IMR-90 (cell line): Measurements from ENCODE around the gene PTCD2. TPM values are rescaled to one million over a fixed set of nuclear protein-coding genes. Genes with fewer than 3 reads are reported as not detected.

ENCODE experiments used
- ATAC-seq: fragments of 200-7000 bp; cut with Tn5 transposase; 2 replicates; pipeline ENCODE4 v1.9.1; 2020; ENCODE audit warnings: low read depth, mild to moderate bottlenecking, moderate library complexity
- BruUV-seq: library from RNA; stranded (reverse); fragments of 400-500 nt; replicated peaks from 2 replicates; lab custom pipeline; 2021; lab: Mats Ljungman, UMichigan
- CTCF ChIA-PET: fragments of 300-600 bp; formaldehyde crosslinking; extraction: SDS; loops from one replicate; lab custom pipeline; 2021; ENCODE audit warnings: antibody characterized with exemption; lab: Yijun Ruan, JAX
- POLR2A ChIA-PET: fragments of 300-600 bp; sonication (Branson Sonifier 250); formaldehyde crosslinking; loops from one replicate; lab custom pipeline; 2022; ENCODE audit warnings: antibody characterized with exemption; ENCODE audit not compliant: unreplicated experiment; lab: Charles Lee
- DNase-seq: peaks from one replicate; pipeline ENCODE4 v3.0.0; 2013
- H2AFZ ChIP-seq: replicated peaks from 2 replicates; pipeline ENCODE3; 2013; ENCODE audit warnings: low read length, mild to moderate bottlenecking; ENCODE audit not compliant: poor library complexity
- H2AK5ac ChIP-seq: 2 replicates; pipeline ENCODE4 v1.6.1; 2013; ENCODE audit warnings: low read depth, low read length, inconsistent platforms
- H2AK9ac ChIP-seq: replicated peaks from 2 replicates; pipeline ENCODE3; 2013; ENCODE audit warnings: mild to moderate bottlenecking, low read depth, low read length, moderate library complexity; ENCODE audit not compliant: poor library complexity
- H2BK120ac ChIP-seq: 2 replicates; pipeline ENCODE4 v1.6.1; 2013; ENCODE audit warnings: low read depth, low read length, inconsistent platforms
- H2BK15ac ChIP-seq: 3 replicates; pipeline ENCODE4 v1.6.1; 2013; ENCODE audit warnings: low read depth, low read length, inconsistent platforms
- H2BK20ac ChIP-seq: 2 replicates; pipeline ENCODE4 v1.6.1; 2013; ENCODE audit warnings: low read depth, mild to moderate bottlenecking, inconsistent platforms, low read length, moderate library complexity
- H2BK5ac ChIP-seq: 2 replicates; pipeline ENCODE4 v1.6.1; 2013; ENCODE audit warnings: mild to moderate bottlenecking, low read depth, low read length, inconsistent platforms; ENCODE audit not compliant: poor library complexity, severe bottlenecking
- H3K14ac ChIP-seq: replicated peaks from 2 replicates; pipeline ENCODE4 v1.6.1; 2013; ENCODE audit warnings: low read depth, low read length, inconsistent platforms
- H3K18ac ChIP-seq: 2 replicates; pipeline ENCODE4 v1.6.1; 2013; ENCODE audit warnings: low read depth, low read length, control low read depth
- H3K23ac ChIP-seq: 2 replicates; pipeline ENCODE4 v1.6.1; 2013; ENCODE audit warnings: low read depth, low read length, inconsistent platforms
- H3K27ac ChIP-seq: 2 replicates; pipeline ENCODE4 v1.5.1; 2013; ENCODE audit warnings: mild to moderate bottlenecking, control low read depth, low read length; ENCODE audit not compliant: insufficient read depth
- H3K27me3 ChIP-seq: 2 replicates; pipeline ENCODE4 v1.6.1; 2013; ENCODE audit warnings: low read length; ENCODE audit not compliant: control insufficient read depth, insufficient read depth
- H3K36me3 ChIP-seq: 2 replicates; pipeline ENCODE4 v1.6.1; 2013; ENCODE audit warnings: low read length, mixed read lengths; ENCODE audit not compliant: control insufficient read depth, insufficient read depth
- H3K4ac ChIP-seq: 2 replicates; pipeline ENCODE4 v1.6.1; 2013; ENCODE audit warnings: low read depth, low read length, inconsistent platforms
- H3K4me1 ChIP-seq: 2 replicates; pipeline ENCODE4 v1.6.1; 2013; ENCODE audit warnings: low read length, mixed read lengths; ENCODE audit not compliant: control insufficient read depth, insufficient read depth
- H3K4me2 ChIP-seq: 2 replicates; pipeline ENCODE4 v1.6.1; 2013; ENCODE audit warnings: low read depth, mild to moderate bottlenecking, control low read depth, low read length, moderate library complexity
- H3K4me3 ChIP-seq: 2 replicates; pipeline ENCODE4 v1.5.1; 2013; ENCODE audit warnings: low read depth, mild to moderate bottlenecking, control low read depth, low read length, moderate library complexity; ENCODE audit not compliant: insufficient read depth
- H3K56ac ChIP-seq: 2 replicates; pipeline ENCODE4 v1.6.1; 2013; ENCODE audit warnings: low read length, inconsistent platforms; ENCODE audit not compliant: insufficient read depth; ENCODE audit errors: extremely low read depth
- H3K79me1 ChIP-seq, 2 experiments: 2 replicates each; pipeline ENCODE4 v1.6.1; 2013; ENCODE audit warnings: low read length in 2 of 2, inconsistent platforms in 1 of 2, low read depth in 1 of 2
- H3K9ac ChIP-seq: 2 replicates; pipeline ENCODE4 v1.6.1; 2013; ENCODE audit warnings: low read depth, low read length, control low read depth
- H3K9me1 ChIP-seq: 2 replicates; pipeline ENCODE4 v1.6.1; 2013; ENCODE audit warnings: low read length, inconsistent platforms; ENCODE audit not compliant: insufficient read depth
- H3K9me3 ChIP-seq: 2 replicates; pipeline ENCODE4 v1.6.1; 2013; ENCODE audit warnings: low read length; ENCODE audit not compliant: control insufficient read depth, insufficient read depth
- H4K20me1 ChIP-seq: 2 replicates; pipeline ENCODE4 v1.6.1; 2013; ENCODE audit warnings: low read length, inconsistent platforms; ENCODE audit not compliant: insufficient read depth
- H4K5ac ChIP-seq: 2 replicates; pipeline ENCODE4 v1.6.1; 2013; ENCODE audit warnings: mild to moderate bottlenecking, low read depth, low read length, control low read depth
- H4K8ac ChIP-seq, 2 experiments: 2 replicates each; pipeline ENCODE4 v1.6.1; 2013; ENCODE audit warnings: low read depth in 2 of 2, low read length in 2 of 2, control low read depth in 1 of 2, inconsistent platforms in 1 of 2
- H4K91ac ChIP-seq: 2 replicates; pipeline ENCODE4 v1.6.1; 2013; ENCODE audit warnings: low read depth, low read length, inconsistent platforms; ENCODE audit not compliant: insufficient read depth
- CEBPB ChIP-seq: IDR thresholded peaks from 2 replicates; pipeline ENCODE4 v1.6.1; 2012; ENCODE audit warnings: low read depth, low read length, improper control_type of control experiment
- WGBS, 2 experiments: methylation state at CpG; one replicate each; pipeline versions ENCODE4 v1.1.5 to v1.1.7; 2013; ENCODE audit warnings: missing lambda C conversion rate in 2 of 2; ENCODE audit not compliant: insufficient read length in 1 of 2; ENCODE audit errors: extremely low coverage in 2 of 2; 5-methylcytosine and 5-hydroxymethylcytosine counted together
- dilution Hi-C: fragments of 300-500 bp; cut with HindIII; formaldehyde crosslinking; loops from one replicate; pipeline ENCODE4 v1.14.3; 2018; ENCODE audit warnings: low sequenced_read_pairs; ENCODE audit not compliant: unreplicated experiment
- in situ Hi-C: fragments of 300-500 bp; cut with MboI; formaldehyde crosslinking; loops from 3 replicates; pipeline ENCODE4 v1.14.3; 2019; ENCODE audit warnings: low sequenced_read_pairs, inconsistent platforms, mixed read lengths
- intact Hi-C: fragments of 100-400 bp; cut with micrococcal nuclease; formaldehyde crosslinking; loops from 2 replicates; pipeline ENCODE4 v1.10.0; 2022
- polyA plus RNA-seq, 3 experiments: library from polyadenylated mRNA; depleted of rRNA; stranded (reverse); fragments of >200 nt; gene quantifications; 2 replicates each; pipeline ENCODE4 v1.2.3, GENCODE V29; 2012; ENCODE audit warnings: low replicate concordance in 1 of 3
- total RNA-seq: library from RNA; depleted of rRNA; stranded (reverse); fragments of >200 nt; gene quantifications from 2 replicates; pipeline ENCODE4 v1.2.3, GENCODE V29; 2012

PTCD2 gene
- total and polyA plus RNA-seq, 2 of the 4 experiments (the other 2 are of a cell fraction) = 6.5 to 9.9 TPM

DNA sequence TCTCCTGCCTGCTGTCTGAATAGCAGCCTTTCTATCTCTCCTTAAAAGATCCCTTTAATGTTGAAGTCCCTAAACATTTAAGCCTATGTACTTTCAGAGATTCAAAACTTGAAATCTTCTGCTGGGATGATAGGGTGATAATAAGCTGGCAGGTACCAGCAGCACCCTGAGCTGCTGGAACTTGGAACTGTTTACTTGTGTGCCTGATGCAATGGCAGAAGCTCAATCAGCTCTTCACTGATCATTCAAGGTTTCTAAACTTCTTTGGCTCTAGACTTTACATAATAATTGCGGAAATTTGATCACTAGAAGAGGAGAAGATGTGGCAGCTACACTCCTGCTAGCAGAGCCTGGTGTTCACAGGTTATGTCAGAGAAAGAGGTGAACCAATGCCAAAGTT, 27.8 kb upstream of the PTCD2 start:
- H4K20me1 ChIP-seq = no peaks in the 10 kb centered on the region
- H3K4me1 ChIP-seq = no peaks in the 10 kb centered on the region; the same call in 1 of the 2 replicates
- H3K56ac ChIP-seq = no peak overlapping the region
- H2BK120ac ChIP-seq = no peak overlapping the region
- H2BK5ac ChIP-seq = no peak overlapping the region
- no peak overlapping the region for H3K4me3 ChIP-seq
- no peak overlapping the region for H4K91ac ChIP-seq
- H2BK15ac ChIP-seq = no peak overlapping the region
- H3K9me1 ChIP-seq = peaks cover 3% of the 10 kb centered on the region; the same call in 1 of the 2 replicates
- no peak overlapping the region for H3K18ac ChIP-seq
- peaks cover 6 to 24% of the 10 kb centered on the region in 2 experiments; a peak in 3 of 4 replicates for H3K79me1 ChIP-seq
- H2BK20ac ChIP-seq = no peak overlapping the region
- no peak overlapping the region for H3K4me2 ChIP-seq
- no TSS peak for BruUV-seq
- H3K9me3 ChIP-seq = no peaks in the 10 kb centered on the region
- DNase-seq = no peak
- no peak overlapping the region for H4K5ac ChIP-seq
- H3K36me3 ChIP-seq = 0 out of 2 replicates have a peak, but pooled peaks cover 2% of the 10 kb centered on the region
- H2AFZ ChIP-seq = no peak overlapping the region
- H4K8ac ChIP-seq = no peak overlapping the region
- H3K27ac ChIP-seq = no peak overlapping the region
- no CpG with 5 or more reads among the region's 1 CpG for WGBS, 2 experiments
- H3K4ac ChIP-seq = no peak overlapping the region
- in situ Hi-C loops (no loop called here), intact Hi-C loops (no loop called here), dilution Hi-C loops (no loop called here)
- H2AK9ac ChIP-seq = no peak overlapping the region
- ATAC-seq = no peak
- H3K23ac ChIP-seq = no peak overlapping the region
- no peak overlapping the region for H3K14ac ChIP-seq
- no peak for TF ChIP-seq CEBPB
- H3K9ac ChIP-seq = no peak overlapping the region
- H3K27me3 ChIP-seq = no peaks in the 10 kb centered on the region
- CTCF ChIA-PET = interaction anchor here (1.6 kb wide), 1 partner anchor 47 kb away, joined by 3 read pairs; no protein-coding TSS in a partner anchor
- POLR2A ChIA-PET = interaction anchor here (0.6 kb wide), 1 partner anchor 21 kb away, joined by 3 read pairs; no protein-coding TSS in a partner anchor
- no peak overlapping the region for H2AK5ac ChIP-seq
